OCI-LY7 (cell line): ENCODE measurements around the gene SPRR3.

Source experiments
- EZH2phosphoT487 ChIP-seq: fragments of 200-600 bp; sonication (generic); IDR thresholded peaks from 2 replicates; pipeline ENCODE4 v1.6.1; 2018; ENCODE audit warnings: low read depth, borderline replicate concordance, mild to moderate bottlenecking, mixed run types, antibody characterized with exemption, low read length, moderate library complexity, mixed read lengths
- TF ChIP-seq, protein P1 (sequence below): fragments of 200-600 bp; sonication (generic); conservative IDR thresholded peaks from 2 replicates; pipeline ENCODE4 v1.5.1; 2014; ENCODE audit warnings: mild to moderate bottlenecking, antibody characterized with exemption, low read length, moderate library complexity, mixed read lengths

GRCh38 chr1:153032677-153033308 is 31.2 kb downstream of the SPRR3 start:
- TF ChIP-seq, protein P1, sequence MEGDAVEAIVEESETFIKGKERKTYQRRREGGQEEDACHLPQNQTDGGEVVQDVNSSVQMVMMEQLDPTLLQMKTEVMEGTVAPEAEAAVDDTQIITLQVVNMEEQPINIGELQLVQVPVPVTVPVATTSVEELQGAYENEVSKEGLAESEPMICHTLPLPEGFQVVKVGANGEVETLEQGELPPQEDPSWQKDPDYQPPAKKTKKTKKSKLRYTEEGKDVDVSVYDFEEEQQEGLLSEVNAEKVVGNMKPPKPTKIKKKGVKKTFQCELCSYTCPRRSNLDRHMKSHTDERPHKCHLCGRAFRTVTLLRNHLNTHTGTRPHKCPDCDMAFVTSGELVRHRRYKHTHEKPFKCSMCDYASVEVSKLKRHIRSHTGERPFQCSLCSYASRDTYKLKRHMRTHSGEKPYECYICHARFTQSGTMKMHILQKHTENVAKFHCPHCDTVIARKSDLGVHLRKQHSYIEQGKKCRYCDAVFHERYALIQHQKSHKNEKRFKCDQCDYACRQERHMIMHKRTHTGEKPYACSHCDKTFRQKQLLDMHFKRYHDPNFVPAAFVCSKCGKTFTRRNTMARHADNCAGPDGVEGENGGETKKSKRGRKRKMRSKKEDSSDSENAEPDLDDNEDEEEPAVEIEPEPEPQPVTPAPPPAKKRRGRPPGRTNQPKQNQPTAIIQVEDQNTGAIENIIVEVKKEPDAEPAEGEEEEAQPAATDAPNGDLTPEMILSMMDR: peak; percentile 68
- no peak for TF ChIP-seq EZH2phosphoT487
